Dermis blood vessel endothelial cell (primary cell): ENCODE data around the gene LRRN4. TPM values are rescaled to one million over a fixed set of nuclear protein-coding genes. Genes with fewer than 3 reads are reported as not detected.

Experiments
- DNase-seq: peaks from one replicate; pipeline ENCODE4 v3.0.0; 2010
- total RNA-seq: library from RNA; depleted of rRNA; stranded (reverse); fragments of >200 nt; gene quantifications from 2 replicates; pipeline ENCODE4 v1.2.3, GENCODE V29; 2014

The LRRN4 gene
- total RNA-seq, 1 donor from 2014 or later, result 0.51 TPM

GRCh38 chr20:6029538-6029937 is 24.3 kb downstream of the LRRN4 start:
- no peak for DNase-seq

- DNase-seq, result no peak
Measured at GRCh38 chr20:6028818-6029217, 25.0 kb downstream of the LRRN4 start.

- no peak for DNase-seq
Measured at GRCh38 chr20:6026051-6026450, 27.8 kb downstream of the LRRN4 start.

GRCh38 chr20:6024768-6025167 is 29.1 kb downstream of the LRRN4 start:
- DNase-seq, result no peak

- DNase-seq, result no peak
Measured at GRCh38 chr20:6017880-6018279, 36.0 kb downstream of the LRRN4 start.

- no peak for DNase-seq
Measured at GRCh38 chr20:6017467-6017866, 36.4 kb downstream of the LRRN4 start.

GRCh38 chr20:6014957-6015356 is 38.9 kb downstream of the LRRN4 start:
- DNase-seq, result no peak

- no peak for DNase-seq
Measured at GRCh38 chr20:6014017-6014416, 39.8 kb downstream of the LRRN4 start.

GRCh38 chr20:6012179-6012578 is 41.7 kb downstream of the LRRN4 start:
- DNase-seq, result no peak

GRCh38 chr20:6008254-6008653 is 45.6 kb downstream of the LRRN4 start:
- peak; percentile 84 for DNase-seq

- no peak for DNase-seq
Measured at GRCh38 chr20:6007529-6008103, 46.2 kb downstream of the LRRN4 start.

GRCh38 chr20:6007094-6007528 is 46.7 kb downstream of the LRRN4 start:
- DNase-seq, result peak; percentile 15

GRCh38 chr20:6006603-6006949 is 47.3 kb downstream of the LRRN4 start:
- DNase-seq, result peak; percentile 10

GRCh38 chr20:6000871-6001270 is 53.0 kb downstream of the LRRN4 start:
- DNase-seq, result no peak

- DNase-seq, result no peak
Measured at GRCh38 chr20:5999783-6000182, 54.1 kb downstream of the LRRN4 start.

GRCh38 chr20:5996765-5997164 is 57.1 kb downstream of the LRRN4 start:
- no peak for DNase-seq

GRCh38 chr20:5991623-5992441 is 62.0 kb downstream of the LRRN4 start:
- DNase-seq, result peak; percentile 22

GRCh38 chr20:5990946-5991345 is 62.9 kb downstream of the LRRN4 start:
- no peak for DNase-seq

Other genes starting within 250 kb of the LRRN4 start
- gene CHGB, start 142.6 kb downstream of the LRRN4 start, total RNA-seq, result 0.14 TPM in 1 of 2 replicates, not detected in the other
- 7.0 and 9.4 TPM in 2 replicates for gene TRMT6, start 103.5 kb downstream of the LRRN4 start, total RNA-seq
- 6.8 and 14.4 TPM in 2 replicates for gene MCM8, start 103.4 kb downstream of the LRRN4 start, total RNA-seq
- gene CRLS1, start 47.9 kb downstream of the LRRN4 start, total RNA-seq, result 34.4 and 48.6 TPM in 2 replicates
- under 0.01 and 0.28 TPM in 2 replicates for gene FERMT1, start 69.0 kb upstream of the LRRN4 start, total RNA-seq